ENCODE data around the gene SOX13.
"Not testable (repeated sequence)": the region's sequence is repeated elsewhere in the genome, so short reads cannot be mapped to it uniquely, and the experiment has no call there.

Gene SOX13

DNA sequence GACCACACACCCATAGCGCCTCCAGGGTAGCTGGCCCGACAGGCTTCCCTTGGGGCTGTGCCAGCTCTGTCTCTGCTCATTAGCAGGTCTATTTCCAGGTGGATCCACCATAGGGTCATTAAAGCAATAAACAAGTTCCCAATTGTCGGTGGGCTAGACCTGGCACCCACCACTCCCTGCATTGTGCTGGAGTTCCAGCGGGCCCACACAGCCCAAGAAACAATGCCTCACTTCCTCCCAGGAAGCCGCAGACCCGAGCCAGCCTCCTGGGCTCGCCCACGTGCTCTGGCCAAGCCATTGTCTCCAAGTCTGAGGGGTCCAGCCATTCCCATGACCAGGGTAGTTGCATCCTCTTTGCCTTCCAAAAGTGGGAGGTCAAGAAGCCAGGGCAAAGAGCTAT lies 27.5 kb upstream of the SOX13 start:
- peaks cover 4 to 5% of the 10 kb centered on the region in 2 donors for H3K9me3 Mint-ChIP-seq
- H3K27ac Mint-ChIP-seq: no peak overlapping the region
- DNase-seq (no peak), ATAC-seq (replicated peaks) (no peak)
- no peaks in the 10 kb centered on the region for H3K4me1 Mint-ChIP-seq
- no peak overlapping the region for H3K4me3 Mint-ChIP-seq
- H3K27me3 Mint-ChIP-seq: peaks cover 13 to 19% of the 10 kb centered on the region in 2 donors
- no peaks in the 10 kb centered on the region for H3K36me3 Mint-ChIP-seq

DNA sequence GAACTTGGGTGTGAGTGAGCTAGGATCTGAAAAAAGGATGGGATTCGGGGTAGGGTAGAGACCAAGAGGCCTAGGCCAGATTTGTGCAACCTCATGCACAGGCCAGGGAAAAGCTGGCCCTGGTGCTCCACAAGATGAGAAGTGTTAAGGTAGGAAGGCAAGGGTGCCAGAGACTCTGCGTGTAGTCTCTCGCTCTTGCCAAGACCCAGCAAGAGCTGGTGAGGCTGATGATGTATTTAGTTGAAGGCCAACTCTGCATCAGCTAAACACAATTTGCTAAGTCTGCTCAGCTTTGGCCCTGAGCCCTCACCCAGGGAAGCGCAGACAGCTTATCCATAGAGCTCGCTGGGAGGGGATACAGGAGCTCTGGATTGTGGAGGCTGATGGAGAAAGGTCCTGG lies 26.6 kb upstream of the SOX13 start:
- no peaks in the 10 kb centered on the region for H3K4me1 Mint-ChIP-seq
- DNase-seq (no peak), ATAC-seq (replicated peaks) (no peak)
- H3K4me3 Mint-ChIP-seq: no peak overlapping the region
- H3K27me3 Mint-ChIP-seq: peaks cover 13 to 19% of the 10 kb centered on the region in 2 donors
- H3K27ac Mint-ChIP-seq: no peak overlapping the region
- peaks cover 4 to 5% of the 10 kb centered on the region in 2 donors for H3K9me3 Mint-ChIP-seq
- no peaks in the 10 kb centered on the region for H3K36me3 Mint-ChIP-seq

DNA sequence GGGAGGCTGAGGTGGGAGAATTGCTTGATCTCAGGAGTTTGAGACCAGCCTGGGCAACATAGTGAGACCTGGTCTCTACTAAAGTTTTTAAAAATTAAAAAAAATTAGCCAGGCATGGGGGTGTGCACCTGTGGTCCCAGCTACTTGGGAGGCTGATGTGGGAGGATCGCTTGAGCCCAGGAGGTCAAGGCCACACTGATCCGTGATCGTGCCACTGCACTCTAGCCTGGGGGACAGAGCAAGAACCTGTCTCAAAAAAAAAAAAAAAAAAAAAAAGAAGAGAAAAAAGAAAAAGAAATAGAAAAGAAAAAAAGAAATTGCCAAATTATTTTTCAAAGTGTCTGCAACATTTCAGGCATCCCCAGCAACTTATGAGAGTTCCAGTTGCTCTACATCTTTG lies 24.1 kb upstream of the SOX13 start:
- not testable (repeated sequence) for ATAC-seq (replicated peaks); H3K36me3 Mint-ChIP-seq; DNase-seq; H3K9me3 Mint-ChIP-seq; H3K4me3 Mint-ChIP-seq; H3K4me1 Mint-ChIP-seq; H3K27ac Mint-ChIP-seq
- peaks cover 15 to 19% of the 10 kb centered on the region in 2 donors for H3K27me3 Mint-ChIP-seq

DNA sequence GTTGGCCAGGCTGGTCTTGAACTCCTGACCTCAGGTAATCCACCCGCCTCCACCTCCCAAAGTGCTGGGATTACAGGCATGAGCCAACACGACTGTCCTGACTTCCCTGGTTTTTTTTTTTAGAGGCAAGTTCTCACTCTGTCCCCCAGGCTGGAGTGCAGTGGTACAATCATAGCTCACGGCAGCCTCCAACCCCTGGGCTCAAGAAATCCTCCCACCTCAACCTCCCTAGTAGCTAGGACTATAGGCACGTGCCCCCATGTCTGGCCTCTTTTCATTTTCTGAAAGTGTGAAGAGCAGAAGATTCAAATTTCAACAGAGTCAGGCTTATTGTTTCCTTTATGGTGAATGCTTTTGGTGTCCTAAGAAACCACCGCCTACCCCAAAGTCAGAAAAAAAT lies 21.7 kb upstream of the SOX13 start:
- Mint-ChIP-seq H3K27ac (no peak overlapping the region), H3K36me3 (no peaks in the 10 kb centered on the region), H3K4me3 (no peak overlapping the region), H3K4me1 (no peaks in the 10 kb centered on the region), H3K27me3 (peaks cover 7 to 17% of the 10 kb centered on the region in 2 donors), H3K9me3 (no peaks in the 10 kb centered on the region)
- DNase-seq (no peak), ATAC-seq (replicated peaks) (no peak)

DNA sequence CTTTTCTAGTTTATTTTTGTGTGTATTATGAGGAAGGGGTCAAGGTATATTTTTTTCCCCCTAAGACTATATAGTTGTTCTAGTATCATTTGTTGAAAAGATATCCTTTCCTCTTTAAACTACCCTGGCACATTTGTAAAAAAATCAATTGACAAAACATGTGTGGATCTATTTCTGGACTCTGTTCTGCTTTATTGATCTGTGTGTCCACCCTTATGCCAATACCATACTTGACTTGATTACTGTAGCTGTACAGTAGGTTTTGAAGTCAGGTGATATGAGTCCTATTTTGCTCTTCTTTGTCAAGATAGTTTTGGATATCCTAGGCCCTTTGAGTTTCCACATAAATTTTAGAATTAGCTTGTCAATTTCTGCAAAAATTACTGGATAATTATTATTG lies 21.2 kb upstream of the SOX13 start:
- Mint-ChIP-seq H3K4me1 (no peaks in the 10 kb centered on the region), H3K4me3 (no peak overlapping the region), H3K27ac (no peak overlapping the region), H3K36me3 (no peaks in the 10 kb centered on the region), H3K27me3 (peaks cover 4 to 19% of the 10 kb centered on the region in 2 donors), H3K9me3 (no peaks in the 10 kb centered on the region)
- ATAC-seq (replicated peaks) (no peak), DNase-seq (no peak)

DNA sequence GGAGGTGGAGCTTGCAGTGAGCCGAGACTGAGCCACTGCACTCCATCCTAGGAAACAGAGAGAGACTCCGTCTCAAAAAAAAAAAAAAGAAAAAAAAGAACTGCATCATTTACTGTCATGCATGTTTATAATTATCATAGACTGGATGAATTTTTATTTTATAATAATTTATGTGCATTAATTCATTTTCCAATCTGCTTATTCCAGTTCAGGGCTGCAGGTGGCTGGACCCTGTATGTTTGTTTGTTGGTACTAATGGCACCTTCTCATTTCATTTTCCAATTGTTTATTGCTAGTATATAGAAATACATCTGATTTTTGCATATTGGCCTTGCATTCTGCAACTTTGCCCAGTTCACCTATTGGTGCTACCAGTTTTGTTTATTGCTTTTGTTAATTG lies 19.0 kb upstream of the SOX13 start:
- Mint-ChIP-seq H3K27ac (no peak overlapping the region), H3K4me1 (no peaks in the 10 kb centered on the region), H3K4me3 (no peak overlapping the region), H3K36me3 (no peaks in the 10 kb centered on the region), H3K27me3 (peaks cover 4 to 24% of the 10 kb centered on the region in 2 donors), H3K9me3 (no peaks in the 10 kb centered on the region)
- ATAC-seq (replicated peaks): no peak
- no peak for DNase-seq

DNA sequence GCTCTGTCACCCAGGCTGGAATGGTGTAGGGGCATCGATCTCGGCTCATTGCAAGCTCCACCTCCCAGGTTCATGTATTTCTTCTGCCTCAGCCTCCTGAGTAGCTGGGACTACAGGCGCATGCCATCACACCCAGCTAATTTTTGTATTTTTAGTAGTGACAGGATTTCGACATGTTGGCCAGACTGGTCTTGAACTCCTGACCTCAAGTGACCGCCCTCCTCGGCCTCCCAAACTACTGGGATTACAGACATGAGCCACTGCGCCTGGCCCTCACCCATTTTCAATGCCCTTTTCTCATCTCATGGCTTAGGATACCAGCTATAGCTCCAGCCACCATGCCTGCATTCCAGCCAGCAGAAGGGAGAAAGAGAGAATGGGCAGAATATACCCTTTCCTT lies 12.9 kb upstream of the SOX13 start:
- DNase-seq: no peak
- no peak overlapping the region for H3K4me3 Mint-ChIP-seq
- ATAC-seq (replicated peaks): no peak
- no peaks in the 10 kb centered on the region for H3K36me3 Mint-ChIP-seq
- H3K9me3 Mint-ChIP-seq: no peaks in the 10 kb centered on the region
- peaks cover 4 to 27% of the 10 kb centered on the region in 2 donors for H3K27me3 Mint-ChIP-seq
- no peak overlapping the region for H3K27ac Mint-ChIP-seq
- peaks cover 0 to 7% of the 10 kb centered on the region in 2 donors for H3K4me1 Mint-ChIP-seq

DNA sequence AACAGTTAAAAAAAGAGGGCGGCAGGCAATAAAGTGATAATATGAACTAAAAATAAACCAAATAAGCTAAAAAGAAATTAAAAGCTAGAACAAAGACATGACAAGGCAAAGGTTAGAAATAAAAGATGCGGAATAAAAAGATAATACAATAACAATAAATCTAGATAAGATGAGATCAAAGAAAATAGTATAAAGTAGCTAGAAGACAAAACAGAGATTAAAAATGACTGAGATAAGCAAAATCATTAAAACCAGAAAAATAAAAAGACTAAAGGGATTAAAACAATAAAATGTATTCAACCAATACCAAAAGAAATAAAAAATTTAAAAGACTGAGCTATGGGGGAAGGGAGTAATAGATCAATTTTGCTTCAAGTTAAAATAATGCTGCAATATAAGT lies 10.8 kb upstream of the SOX13 start:
- Mint-ChIP-seq H3K9me3 (no peaks in the 10 kb centered on the region), H3K27ac (no peak overlapping the region)
- no peak for ATAC-seq (replicated peaks)

DNA sequence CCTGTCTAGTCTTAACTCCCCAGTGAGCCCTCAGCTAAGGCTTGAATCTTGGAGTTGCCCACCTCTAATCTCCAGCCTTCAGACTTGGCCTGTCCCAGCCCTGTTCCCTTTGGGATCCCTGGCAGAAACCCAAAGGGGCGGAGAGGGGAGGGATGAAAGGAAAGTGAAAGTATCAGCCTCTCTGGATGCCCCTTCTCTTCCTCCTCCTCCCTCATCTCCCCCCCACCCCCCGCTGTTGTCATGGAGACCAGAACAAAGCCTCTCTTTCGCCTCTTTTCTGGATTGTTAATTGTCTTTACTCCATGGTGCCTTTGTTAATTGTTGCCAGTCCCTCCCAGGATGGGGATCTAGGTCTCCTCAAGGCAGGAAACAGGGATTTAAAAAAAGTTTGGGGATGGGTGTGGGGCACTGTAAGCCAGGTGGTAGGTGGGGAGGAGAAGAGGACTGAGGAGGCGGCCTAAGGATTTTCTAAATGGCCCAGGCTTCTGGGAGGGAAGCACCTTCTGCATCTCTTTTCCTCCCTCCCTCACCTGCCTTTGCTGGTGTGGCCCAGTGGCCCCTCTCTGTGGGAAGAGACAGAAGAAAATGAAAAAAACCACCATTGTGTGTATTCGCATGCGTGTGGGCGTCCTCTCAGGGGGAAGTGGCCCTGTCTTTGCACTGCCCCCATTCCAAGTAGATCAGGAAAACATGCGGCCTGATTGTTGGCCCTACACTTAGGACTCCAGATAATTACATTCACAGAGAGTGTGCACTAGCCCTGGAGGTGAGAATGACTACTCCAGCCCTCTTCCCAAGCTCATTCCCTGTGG lies 7.5 kb upstream of the SOX13 start:
- Mint-ChIP-seq H3K27ac (no peak overlapping the region), H3K36me3 (no peaks in the 10 kb centered on the region), H3K9me3 (peaks cover 7 to 9% of the 10 kb centered on the region in 2 donors), H3K4me1 (peaks cover 7 to 15% of the 10 kb centered on the region in 2 donors), H3K27me3 (peaks cover 30 to 41% of the 10 kb centered on the region in 2 donors), H3K4me3 (no peak overlapping the region)
- ATAC-seq (replicated peaks) (no peak), DNase-seq (no peak)

More for the DNA sequence above, 10.8 kb upstream of the SOX13 start:
- Mint-ChIP-seq H3K36me3 (no peaks in the 10 kb centered on the region), H3K27me3 (peaks cover 8 to 23% of the 10 kb centered on the region in 2 donors), H3K4me1 (peaks cover 7 to 15% of the 10 kb centered on the region in 2 donors), H3K4me3 (no peak overlapping the region)
- DNase-seq: no peak

DNA sequence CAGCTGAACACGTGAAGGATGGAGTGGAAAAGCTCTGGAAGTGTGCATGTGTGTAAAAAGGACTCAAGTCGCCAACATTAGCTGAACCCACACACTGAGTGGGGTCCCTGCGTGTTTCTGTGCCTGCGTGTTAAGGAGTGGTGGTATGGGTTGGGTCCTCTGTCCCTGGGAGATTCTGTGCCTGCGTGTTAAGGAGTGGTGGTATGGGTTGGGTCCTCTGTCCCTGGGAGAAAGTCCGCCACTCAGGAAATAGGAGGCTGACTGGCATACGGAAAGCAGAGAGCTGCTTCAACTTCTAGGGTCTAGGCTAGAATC lies 7.0 kb upstream of the SOX13 start:
- peaks cover 7 to 15% of the 10 kb centered on the region in 2 donors for H3K4me1 Mint-ChIP-seq
- H3K27me3 Mint-ChIP-seq: peaks cover 32 to 43% of the 10 kb centered on the region in 2 donors
- no peaks in the 10 kb centered on the region for H3K36me3 Mint-ChIP-seq
- DNase-seq: no peak
- no peak overlapping the region for H3K27ac Mint-ChIP-seq
- no peak overlapping the region for H3K4me3 Mint-ChIP-seq
- H3K9me3 Mint-ChIP-seq: peaks cover 7 to 9% of the 10 kb centered on the region in 2 donors
- no peak for ATAC-seq (replicated peaks)

DNA sequence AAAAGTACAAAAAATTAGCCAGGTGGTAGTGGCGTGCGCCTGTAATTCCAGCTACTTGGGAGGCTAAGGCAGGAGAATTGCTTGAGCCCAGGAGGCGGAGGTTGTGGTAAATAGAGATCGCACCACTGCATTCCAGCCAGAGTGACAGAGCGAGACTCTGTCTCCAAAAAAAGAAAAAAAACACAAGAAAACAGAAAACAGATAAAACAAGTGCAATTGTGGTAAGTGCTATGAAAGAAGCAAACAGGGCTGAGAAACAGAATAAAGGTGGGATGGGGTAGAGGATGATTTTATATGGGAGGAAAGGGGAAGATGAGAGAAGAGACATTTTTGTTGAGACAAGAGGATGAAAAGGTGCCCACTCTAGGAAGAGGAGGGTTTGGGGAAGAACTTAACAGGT lies 5.0 kb upstream of the SOX13 start:
- Mint-ChIP-seq H3K27ac (no peak overlapping the region), H3K27me3 (peaks cover 47 to 55% of the 10 kb centered on the region in 2 donors), H3K9me3 (peaks cover 7 to 9% of the 10 kb centered on the region in 2 donors), H3K4me3 (no peak overlapping the region), H3K36me3 (no peaks in the 10 kb centered on the region), H3K4me1 (peaks cover 7 to 17% of the 10 kb centered on the region in 2 donors)
- no peak for DNase-seq
- ATAC-seq (replicated peaks): no peak

DNA sequence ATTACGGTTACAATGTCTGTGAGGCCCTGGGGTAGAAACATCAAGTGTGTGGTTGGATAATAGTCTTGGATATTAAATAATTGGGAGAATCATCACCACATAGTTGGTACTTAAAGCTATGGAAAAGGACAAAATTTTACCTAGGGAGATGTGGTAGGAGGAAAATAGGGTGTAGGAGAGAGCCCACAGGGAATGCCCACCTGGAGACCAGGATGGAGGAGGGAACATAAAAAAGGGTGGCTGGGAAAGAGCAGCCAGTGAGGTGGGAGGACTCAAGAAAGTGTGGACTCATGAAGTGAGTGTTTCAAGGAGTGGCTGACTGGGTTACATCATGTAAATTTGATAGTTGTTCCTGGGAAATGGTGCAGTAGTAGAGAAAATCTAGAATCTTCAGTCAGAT lies 3.0 kb upstream of the SOX13 start:
- Mint-ChIP-seq H3K9me3 (peaks cover 7 to 9% of the 10 kb centered on the region in 2 donors), H3K4me1 (peaks cover 17 to 26% of the 10 kb centered on the region in 2 donors), H3K27ac (no peak overlapping the region), H3K4me3 (no peak overlapping the region), H3K27me3 (peaks cover 60 to 65% of the 10 kb centered on the region in 2 donors), H3K36me3 (no peaks in the 10 kb centered on the region)
- DNase-seq: no peak
- ATAC-seq (replicated peaks): no peak

DNA sequence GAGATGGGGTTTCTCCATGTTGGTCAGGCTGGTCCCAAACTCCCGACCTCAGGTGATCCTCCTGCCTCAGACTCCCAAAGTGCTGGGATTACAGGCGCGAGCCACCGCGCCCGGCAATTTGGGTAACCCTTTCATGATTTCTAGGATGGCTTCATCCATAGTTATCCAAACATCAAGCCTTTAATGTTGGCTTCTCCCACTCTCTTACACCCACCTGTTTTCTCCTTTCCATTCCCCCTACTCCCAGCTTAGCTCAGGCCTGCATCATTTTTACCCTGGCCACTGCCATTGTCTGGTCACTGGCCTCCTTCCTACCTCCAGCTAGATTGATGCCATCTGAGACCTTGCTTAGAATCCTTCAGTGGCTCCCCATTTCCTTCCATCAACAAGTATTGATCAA lies 2.0 kb upstream of the SOX13 start:
- Mint-ChIP-seq H3K36me3 (no peaks in the 10 kb centered on the region), H3K27ac (no peak overlapping the region)

DNA sequence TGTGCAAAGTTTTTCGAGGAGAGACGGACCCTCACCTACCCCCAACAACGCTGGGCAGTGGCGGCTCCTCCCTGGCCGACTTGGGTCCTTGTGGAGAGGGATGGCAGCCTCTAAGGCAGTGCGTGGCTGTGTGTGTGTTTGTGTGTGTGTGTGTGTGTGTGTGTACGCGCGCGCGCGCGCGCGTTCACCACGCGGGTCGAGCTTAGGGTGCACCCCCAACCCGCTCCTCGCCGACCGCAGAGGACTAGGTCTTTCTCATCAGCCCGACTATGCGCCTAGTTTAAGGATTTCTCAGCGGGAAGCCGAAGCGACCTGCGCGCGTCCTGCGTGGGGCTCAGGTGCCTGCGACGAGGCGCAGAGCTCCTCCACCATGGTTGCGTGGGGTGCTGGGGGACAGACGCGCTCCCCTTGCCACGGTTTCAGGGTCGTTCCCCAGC lies 940 bp downstream of the SOX13 start:
- no peak overlapping the region for H3K27ac Mint-ChIP-seq
- H3K27me3 Mint-ChIP-seq: peaks cover 65 to 87% of the 10 kb centered on the region in 2 donors
- H3K4me3 Mint-ChIP-seq: peak overlapping the region; percentile 77 to 82
- no peaks in the 10 kb centered on the region for H3K36me3 Mint-ChIP-seq
- ATAC-seq (replicated peaks): peak in 1 of 2 donors; percentile 3
- DNase-seq: no peak
- H3K9me3 Mint-ChIP-seq: no peaks in the 10 kb centered on the region
- peaks cover 15 to 24% of the 10 kb centered on the region in 2 donors for H3K4me1 Mint-ChIP-seq

More for the DNA sequence above, 2.0 kb upstream of the SOX13 start:
- peaks cover 63 to 70% of the 10 kb centered on the region in 2 donors for H3K27me3 Mint-ChIP-seq
- DNase-seq (no peak), ATAC-seq (replicated peaks) (no peak)
- H3K9me3 Mint-ChIP-seq: peaks cover 7 to 9% of the 10 kb centered on the region in 2 donors
- no peak overlapping the region for H3K4me3 Mint-ChIP-seq
- peaks cover 16 to 26% of the 10 kb centered on the region in 2 donors for H3K4me1 Mint-ChIP-seq
